Endometrial microvascular endothelial cells (primary cell): ENCODE results near the gene EDIL3. TPM values are rescaled to one million over a fixed set of nuclear protein-coding genes. Genes with fewer than 3 reads are reported as not detected.
"Not testable (repeated sequence)": the region's sequence is repeated elsewhere in the genome, so short reads cannot be mapped to it uniquely, and the experiment has no call there.

ENCODE experiments used
- in situ Hi-C: cut with HindIII; loops from 2 replicates; pipeline ENCODE4 v1.10.0; 2017; ENCODE audit warnings: low sequenced_read_pairs, low pct_unique_long_range_greater_than_20kb; ENCODE audit errors: inconsistent ontology term
- total RNA-seq: library from RNA; depleted of rRNA; stranded (reverse); fragments of >200 nt; gene quantifications from one replicate; pipeline ENCODE4 v1.2.3, GENCODE V29; 2015; ENCODE audit errors: inconsistent ontology term

The EDIL3 gene
- total RNA-seq, 1 donor from 2014 or later, result 20.7 TPM

DNA sequence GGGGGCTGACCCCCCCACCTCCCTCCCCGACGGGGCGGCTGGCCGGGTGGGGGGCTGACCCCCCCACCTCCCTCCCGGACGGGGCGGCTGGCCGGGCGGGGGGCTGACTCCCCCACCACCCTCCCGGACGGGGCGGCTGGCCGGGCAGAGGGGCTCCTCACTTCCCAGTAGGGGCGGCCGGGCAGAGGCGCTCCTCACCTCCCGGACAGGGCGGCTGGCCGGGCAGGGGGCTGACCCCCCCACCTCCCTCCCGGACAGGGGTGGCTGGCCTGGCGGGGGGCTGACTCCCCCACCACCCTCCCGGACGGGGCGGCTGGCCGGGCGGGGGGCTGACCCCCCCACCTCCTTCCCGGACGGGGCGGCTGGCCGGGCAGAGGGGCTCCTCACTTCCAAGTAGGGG, 72.4 kb downstream of the EDIL3 start:
- in situ Hi-C loops, result not testable (repeated sequence)

DNA sequence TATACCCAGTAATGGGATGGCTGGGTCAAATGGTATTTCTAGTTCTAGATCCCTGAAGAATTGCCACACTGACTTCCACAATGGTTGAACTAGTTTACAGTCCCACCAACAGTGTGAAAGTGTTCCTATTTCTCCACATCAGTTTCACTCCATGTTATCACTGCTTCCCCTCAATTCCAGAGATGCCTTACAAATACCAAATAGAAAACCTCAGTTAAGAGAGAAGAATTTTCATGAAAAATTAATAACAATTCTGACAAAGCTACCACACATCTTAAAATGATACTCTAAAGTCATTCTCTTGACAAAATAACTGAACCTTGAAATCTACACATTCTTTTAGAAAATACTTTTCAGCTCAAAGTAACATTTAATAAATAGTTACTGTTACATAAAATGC, 74.8 kb downstream of the EDIL3 start:
- in situ Hi-C loops, result not testable (repeated sequence)

DNA sequence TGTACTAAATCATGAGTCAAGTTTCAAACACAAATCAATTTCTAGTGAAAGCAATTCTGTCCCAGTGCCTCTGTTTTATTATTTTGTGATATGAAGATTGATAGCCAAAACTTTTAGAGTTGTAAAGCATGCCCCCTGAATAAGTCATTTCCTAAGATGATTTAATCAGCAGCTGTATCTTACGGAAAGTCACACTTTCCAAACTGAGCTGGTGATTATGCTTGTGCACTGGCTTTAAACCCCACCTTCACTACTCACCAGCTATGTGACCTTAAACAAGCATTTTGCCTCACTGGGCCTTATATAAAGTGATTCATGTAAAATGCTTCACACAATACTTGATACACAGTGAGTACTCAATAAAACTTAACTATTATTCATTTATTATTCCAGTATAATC, 78.1 kb downstream of the EDIL3 start:
- in situ Hi-C loops, result no loop called here

DNA sequence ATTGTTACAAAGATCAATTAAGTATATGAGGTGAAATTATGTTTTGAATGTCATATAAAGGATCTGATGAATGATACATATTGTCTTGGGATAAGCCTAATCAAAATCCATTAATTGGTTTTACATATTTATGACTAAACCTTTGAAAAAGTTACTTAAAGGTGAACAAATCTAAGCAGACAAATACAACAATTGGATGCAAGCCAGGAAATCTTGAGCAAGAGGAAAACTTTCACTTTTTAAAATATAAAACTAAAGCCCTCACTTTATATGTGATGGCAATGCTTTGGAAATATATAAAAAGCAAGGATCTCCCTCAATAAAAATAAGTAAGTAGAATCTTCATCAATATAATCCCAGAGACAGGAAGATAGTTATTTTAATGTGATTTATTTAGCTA, 80.1 kb downstream of the EDIL3 start:
- in situ Hi-C loops, result no loop called here

DNA sequence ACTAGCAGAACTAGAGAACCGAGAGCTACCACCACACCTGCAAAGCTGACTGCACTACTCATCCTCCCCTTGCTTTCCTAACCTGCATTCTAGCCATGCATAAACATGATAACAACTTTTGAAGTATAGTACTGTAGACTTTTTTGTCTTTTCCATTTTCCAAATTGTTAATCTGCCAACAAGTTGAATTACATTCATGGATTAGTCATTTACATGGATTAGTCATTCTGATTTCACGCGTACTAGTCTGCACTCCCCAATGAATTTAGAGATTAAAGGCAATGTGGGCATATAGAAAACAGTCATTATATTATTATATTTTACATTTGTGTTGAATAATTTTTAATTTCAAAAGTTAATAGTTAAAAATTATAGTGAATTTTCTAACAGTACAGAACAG, 81.4 kb downstream of the EDIL3 start:
- in situ Hi-C loops, result no loop called here

DNA sequence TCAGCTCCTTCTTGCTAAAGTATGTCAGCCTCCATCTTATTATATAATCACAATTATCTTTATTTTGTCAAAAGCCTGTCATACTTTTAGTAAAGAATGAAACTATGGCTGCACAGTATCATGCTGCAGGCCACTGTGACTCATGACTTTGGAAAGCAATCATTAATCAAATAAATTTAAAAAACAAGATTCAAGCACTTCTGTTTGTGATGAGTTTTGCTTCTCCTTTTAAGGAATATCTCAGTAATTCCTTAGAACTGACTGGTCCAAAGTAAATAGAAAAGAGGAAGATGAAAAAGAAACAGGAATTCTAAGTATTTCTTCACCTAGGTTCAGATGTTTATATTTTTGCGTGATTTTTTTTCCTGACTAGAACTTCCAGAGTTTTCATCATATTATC, 83.1 kb downstream of the EDIL3 start:
- in situ Hi-C loops, result no loop called here

DNA sequence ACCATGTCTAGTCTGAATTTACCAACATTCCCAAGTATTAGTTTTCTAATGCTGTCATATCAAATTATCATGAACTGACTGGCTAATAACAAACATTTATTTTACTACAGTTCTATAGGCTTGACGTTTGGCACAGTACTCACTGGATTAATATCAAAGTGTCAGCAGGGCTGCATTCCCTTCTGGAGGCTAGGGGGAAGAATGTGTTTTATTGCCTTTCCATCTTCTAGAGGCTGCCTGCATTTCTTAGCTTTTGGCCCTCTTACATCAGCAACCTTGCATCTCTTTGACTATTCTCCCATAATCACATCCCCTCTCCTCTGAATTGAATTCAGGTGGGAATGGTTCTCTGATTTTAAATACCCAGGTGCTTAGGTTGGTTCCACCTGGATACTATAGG, 84.7 kb downstream of the EDIL3 start:
- in situ Hi-C loops, result no loop called here

DNA sequence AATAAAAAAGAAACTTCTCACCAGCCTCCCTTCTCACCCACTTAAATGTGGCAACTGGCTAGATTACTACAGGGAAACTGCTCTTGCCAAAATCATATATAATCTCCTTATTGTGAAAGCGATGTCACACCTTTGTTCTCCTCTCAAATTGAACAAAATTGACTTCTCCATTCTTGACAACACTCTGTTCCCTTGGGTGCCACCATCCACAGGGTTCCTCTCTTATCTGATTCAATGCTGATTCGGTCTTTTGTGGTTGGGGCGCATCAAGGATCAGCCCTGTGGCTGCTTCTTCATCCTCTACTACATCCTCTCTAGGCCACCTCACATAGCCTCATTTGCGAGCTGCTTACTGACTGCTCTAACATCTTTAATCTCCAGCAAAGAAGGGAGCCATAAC, 86.1 kb downstream of the EDIL3 start:
- in situ Hi-C loops, result no loop called here

DNA sequence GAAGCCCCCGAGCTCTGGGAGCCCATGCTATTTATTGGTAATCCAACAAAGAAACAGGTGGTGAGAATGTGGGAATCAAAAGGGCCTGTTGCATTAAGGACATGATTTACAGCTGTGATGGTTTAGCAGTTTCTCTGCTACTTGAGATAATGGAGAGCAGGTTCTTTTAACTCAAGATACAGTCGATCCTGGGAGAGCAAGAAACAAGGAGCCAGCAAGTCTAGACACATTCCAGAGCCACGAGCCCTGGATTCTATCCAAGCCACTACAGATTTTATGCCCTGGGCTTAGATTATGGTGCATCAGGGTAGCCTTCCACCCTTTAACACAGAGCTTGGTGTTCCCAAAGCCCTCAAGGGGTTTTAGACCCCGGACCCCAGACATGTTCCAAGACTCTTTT, 87.0 kb downstream of the EDIL3 start:
- in situ Hi-C loops, result not testable (repeated sequence)

DNA sequence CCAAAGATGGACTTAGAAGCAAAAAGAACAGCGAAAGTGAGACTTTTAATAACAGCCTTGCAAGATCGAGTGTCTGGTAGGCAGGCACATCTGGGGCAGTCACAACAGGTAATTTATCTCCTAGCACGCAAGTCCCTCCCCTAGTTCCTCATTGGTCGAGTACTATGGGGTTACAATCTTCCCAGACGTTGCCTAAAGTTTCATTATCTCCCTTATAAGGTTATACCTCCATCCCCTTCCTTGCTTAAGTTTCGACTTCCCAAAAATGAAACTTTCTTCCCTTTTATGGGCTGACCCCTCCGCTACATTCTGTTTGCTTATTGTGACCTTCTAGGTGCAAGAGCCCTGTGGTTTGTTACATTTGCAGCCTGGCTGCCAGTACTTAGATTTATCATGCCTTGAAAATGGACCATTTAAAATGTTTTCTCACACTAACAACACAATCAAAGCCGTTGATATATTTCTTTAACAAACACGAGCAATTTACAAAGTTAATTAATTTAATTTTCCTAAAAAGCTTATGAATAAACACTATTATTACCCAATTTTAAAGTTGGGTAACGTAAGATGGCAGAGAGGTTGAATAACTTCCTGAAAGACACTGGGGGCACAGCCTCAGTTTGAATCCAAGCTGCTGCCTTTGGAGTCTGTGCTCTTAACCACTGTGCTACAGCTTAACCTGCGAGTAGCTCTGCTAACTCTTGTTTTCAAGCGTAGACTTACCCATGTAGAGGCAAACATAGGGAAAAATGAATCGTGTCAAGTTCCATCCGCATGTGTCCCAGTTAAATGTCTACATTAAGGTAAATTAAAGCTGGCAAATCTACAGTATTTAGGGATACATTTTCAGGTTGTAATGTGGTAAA, 91.7 kb downstream of the EDIL3 start:
- in situ Hi-C loops, result no loop called here

DNA sequence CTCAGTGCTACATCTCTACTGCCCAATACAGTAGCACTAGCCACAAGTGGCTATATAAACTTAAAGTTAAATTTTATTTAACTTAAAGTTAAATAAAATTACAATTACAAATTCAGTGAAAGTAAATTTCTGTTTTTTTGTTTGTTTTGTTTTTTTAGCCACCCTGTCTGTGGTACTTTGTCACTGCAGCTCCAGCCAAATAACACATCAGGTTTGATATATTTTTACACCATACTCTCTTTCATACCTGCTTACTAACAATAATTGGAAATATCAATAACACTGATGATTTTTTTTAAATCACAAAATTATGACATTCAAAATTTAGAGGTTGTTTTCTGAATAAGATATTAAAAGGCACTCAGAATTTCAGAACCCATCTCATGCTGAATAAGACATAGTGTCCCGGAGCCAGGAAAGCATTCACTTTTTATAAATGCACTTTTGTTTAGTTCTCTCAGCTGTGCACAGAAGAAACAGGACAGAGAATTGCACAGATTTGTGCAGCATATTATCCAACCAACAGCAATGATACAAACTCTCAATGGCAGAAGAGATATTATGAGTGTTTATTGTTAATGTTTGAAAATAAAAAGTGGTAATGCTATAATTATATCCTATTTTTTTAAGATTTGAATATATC, 92.6 kb downstream of the EDIL3 start:
- in situ Hi-C loops, result no loop called here

DNA sequence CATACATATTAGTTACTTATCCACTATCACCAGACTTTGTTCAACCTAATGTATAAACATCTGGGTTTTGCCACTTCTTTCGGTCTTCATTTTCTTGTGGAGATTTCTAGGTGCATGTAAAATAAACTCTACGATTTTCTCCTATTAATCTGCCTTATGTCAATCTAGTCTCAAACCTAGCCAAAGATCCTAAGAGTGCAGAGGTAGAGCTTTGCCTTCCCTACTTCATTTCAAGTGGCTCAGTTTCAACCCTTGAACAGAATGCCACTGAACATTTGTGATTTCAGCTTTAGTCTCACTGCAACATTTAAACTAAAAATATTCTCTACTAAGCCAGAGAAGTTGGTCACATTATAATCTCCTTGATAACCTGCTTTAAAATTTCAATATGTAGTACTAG, 94.0 kb downstream of the EDIL3 start:
- in situ Hi-C loops, result no loop called here

DNA sequence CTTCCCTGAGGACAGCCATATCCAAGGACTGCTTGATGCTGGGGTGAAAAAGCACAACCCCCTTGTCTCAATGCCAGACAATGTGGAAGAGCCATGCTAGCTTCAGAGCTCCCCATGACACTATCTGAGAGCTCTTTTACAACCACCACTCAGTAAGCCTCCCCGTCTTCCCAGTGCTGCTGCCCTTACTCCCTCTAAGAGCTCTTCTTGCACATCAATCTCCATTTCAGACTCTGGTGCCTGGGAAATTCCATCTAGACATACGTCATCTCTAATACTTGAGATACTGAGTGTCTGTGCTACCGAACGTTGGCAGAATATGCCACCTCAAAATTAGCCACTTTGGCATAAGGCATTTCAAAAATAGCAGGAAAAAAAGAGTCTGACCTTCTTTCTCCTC, 94.5 kb downstream of the EDIL3 start:
- in situ Hi-C loops, result no loop called here

DNA sequence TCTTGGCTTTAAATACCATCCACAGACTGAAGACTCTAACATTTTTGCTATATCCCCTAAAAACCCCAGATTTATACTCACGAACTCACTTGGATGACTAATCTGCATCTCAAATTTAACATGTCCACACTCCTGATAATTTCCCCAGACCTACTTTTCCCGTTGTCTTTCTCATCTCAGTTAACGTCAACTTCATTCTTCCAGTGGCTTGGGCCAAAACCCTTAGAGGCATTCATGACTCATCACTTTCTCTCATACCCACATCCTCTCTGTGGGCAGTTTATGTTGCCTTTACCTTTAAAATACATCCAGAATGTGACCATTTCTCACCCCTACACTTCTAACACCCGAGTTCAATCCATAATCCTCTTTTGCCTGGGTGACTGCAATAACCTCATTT, 96.7 kb downstream of the EDIL3 start:
- in situ Hi-C loops, result no loop called here

DNA sequence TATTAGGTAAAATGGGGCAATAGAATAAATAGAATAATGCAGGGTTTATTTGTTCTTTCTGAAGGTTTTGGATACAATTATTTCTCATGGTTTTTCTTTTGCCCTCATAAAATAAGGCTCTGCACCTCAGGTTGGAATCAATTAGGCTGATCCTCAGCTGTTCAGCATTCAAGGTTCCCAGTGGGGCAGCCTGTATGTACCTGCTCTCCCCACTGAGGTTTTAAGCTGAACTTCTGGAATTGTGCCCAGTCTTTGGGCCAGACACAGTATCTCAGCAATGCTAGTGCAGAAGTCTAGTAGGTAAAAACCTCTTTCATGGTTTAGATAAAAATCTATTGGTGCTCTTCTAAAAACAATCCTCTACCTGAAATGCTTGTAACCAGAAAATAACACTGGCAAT, 98.0 kb downstream of the EDIL3 start:
- in situ Hi-C loops, result no loop called here

DNA sequence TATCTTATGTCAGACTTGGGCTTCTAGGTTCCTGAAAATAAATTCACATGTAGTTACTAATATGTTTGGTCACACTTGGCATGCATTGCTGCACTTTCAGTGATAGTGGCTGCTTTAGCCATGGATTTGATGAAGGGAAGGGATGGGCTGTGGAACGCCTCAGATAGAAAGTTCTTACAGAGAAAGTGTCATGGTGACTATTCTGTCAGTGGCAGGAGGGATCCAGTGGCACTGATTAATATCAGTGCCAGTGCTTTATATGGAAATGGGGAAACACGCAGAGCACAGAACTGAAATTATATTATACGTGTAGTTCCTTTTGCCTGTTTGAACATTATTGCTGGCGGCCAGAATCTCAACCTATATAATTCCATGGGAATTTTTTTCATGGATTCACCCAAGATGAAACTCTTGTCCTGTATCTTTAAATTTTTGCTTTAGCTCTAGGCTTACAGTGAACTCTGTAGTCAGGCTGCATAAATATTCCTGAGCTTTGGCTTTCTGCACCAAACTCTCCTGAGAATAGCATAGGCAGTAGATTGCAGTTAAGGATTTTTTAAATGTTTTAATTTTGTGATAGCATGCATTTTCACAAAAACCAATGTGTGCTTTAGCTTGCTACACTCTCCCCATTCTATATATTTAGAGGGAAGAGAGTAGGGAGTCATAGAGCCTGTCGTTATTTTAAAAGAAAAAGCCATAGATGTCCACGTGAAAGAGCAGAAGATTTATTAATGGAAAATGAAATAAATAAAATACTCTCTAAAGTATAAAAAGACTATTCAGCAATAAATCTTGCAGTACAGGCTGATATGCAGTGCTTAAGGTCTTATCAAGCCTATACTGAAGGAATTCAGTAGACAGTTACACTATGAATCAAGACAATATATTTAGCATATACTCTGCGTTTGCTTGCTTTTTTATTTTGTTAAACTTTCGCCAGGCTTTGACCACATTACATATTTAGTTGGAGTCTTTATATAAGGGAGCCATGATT, 98.7 kb downstream of the EDIL3 start:
- in situ Hi-C loops, result no loop called here

DNA sequence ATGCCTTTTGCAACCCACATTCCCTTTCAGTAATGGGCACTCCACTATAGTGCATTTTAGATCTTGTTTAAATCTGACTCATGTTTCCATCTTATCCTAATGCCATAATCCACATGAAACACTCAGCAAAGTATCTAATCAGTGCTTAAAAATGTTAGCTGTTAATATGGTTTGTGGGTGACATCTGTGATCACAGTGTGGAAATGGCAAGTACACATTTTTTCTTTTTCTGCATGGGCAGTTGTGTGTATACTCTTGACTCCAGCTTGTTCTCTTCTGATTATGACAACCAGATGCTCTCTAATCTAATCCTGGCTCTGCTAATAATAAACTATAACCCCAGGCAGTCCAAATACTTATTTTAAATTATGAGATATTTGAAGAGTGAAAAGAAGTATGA, 103.3 kb downstream of the EDIL3 start:
- in situ Hi-C loops, result no loop called here

DNA sequence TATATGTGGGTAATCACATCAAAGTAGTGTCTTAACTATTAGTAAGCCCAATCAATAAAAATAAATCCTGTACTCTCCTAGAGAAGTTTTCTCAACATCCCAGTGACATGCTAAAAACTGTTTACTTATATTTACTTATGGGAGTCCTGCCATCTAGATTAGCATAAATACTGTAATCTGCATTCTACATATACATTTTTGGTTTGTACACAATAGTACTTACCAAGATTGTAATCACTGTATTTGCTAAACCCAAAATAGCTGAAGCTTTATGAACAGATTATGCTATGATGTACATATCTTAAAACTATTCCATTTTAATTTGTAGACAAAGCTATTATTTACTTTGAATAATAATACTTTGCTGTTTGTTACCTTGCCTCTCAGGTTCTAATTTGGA, 105.4 kb downstream of the EDIL3 start:
- in situ Hi-C loops, result no loop called here

DNA sequence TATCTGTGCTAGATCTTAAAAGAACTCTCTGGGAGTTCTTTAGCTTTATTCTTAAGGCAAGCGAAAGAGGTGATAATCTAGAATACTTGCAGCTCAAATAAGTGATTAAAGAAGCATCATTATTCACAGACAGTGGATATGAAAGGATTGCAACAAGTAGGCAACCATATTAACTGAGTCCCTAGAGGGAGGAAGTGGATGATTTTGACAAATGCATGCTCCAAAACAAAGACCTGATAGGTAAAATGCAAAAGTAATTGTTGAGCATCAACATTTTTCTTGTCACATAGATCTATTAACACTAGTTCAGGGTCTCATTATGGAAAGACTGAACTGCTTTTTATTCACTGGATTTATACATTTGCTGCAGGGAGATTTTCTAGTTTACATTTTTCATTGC, 109.1 kb downstream of the EDIL3 start:
- in situ Hi-C loops, result no loop called here
